GM06990 (cell line): ENCODE results near the gene ITM2C.

Source experiments
- DNase-seq: peaks from one replicate; pipeline ENCODE4 v3.0.0-alpha.2; 2011; ENCODE audit not compliant: insufficient read length; ENCODE audit errors: extremely low read depth
- H3K27me3 ChIP-seq: replicated peaks from 2 replicates; pipeline ENCODE4 v1.6.0; 2011; ENCODE audit warnings: low read length; ENCODE audit not compliant: control insufficient read depth, insufficient read depth
- H3K36me3 ChIP-seq: 2 replicates; pipeline ENCODE4 v1.5.1; 2011; ENCODE audit warnings: low read length; ENCODE audit not compliant: control insufficient read depth, insufficient read depth
- H3K4me3 ChIP-seq: replicated peaks from 2 replicates; pipeline ENCODE4 v1.5.1; 2011; ENCODE audit warnings: low read depth, mild to moderate bottlenecking, control low read depth, low read length
- TF ChIP-seq, protein P1 (sequence below): IDR thresholded peaks from 2 replicates; pipeline ENCODE4 v1.5.1; 2011; ENCODE audit warnings: low read length, control low read depth, mild to moderate bottlenecking, inconsistent platforms; ENCODE audit not compliant: insufficient read depth, poor library complexity, severe bottlenecking

The ITM2C gene

GRCh38 chr2:230924092-230924469, 59.3 kb downstream of the ITM2C start:
- H3K4me3 ChIP-seq = peak overlapping the region; percentile 74
- TF ChIP-seq, protein P1, sequence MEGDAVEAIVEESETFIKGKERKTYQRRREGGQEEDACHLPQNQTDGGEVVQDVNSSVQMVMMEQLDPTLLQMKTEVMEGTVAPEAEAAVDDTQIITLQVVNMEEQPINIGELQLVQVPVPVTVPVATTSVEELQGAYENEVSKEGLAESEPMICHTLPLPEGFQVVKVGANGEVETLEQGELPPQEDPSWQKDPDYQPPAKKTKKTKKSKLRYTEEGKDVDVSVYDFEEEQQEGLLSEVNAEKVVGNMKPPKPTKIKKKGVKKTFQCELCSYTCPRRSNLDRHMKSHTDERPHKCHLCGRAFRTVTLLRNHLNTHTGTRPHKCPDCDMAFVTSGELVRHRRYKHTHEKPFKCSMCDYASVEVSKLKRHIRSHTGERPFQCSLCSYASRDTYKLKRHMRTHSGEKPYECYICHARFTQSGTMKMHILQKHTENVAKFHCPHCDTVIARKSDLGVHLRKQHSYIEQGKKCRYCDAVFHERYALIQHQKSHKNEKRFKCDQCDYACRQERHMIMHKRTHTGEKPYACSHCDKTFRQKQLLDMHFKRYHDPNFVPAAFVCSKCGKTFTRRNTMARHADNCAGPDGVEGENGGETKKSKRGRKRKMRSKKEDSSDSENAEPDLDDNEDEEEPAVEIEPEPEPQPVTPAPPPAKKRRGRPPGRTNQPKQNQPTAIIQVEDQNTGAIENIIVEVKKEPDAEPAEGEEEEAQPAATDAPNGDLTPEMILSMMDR = no peak
- H3K36me3 ChIP-seq = no peaks in the 10 kb centered on the region

GRCh38 chr2:230924470-230925341, 60.0 kb downstream of the ITM2C start, which contains the start of gene GPR55:
TSS of gene GPR55 (minus strand) at chr2:230925242. CDS start at chr2:230910962, 14,280 bp downstream.
- peak within 1 kb of the TSS; percentile 74 for H3K4me3 ChIP-seq
- peak; percentile 80 for DNase-seq

More at GRCh38 chr2:230924092-230924469, 59.3 kb downstream of the ITM2C start:
- DNase-seq = peak; percentile 41
- no peaks in the 10 kb centered on the region for H3K27me3 ChIP-seq

GRCh38 chr2:230925443-230925878, 60.7 kb downstream of the ITM2C start:
- TF ChIP-seq, protein P1 = no peak
- Histone ChIP-seq H3K27me3 (no peaks in the 10 kb centered on the region), H3K36me3 (no peaks in the 10 kb centered on the region), H3K4me3 (peak overlapping the region; percentile 74)
- peak; percentile 76 for DNase-seq

More at GRCh38 chr2:230924470-230925341, 60.0 kb downstream of the ITM2C start, which contains the start of gene GPR55:
- H3K36me3 ChIP-seq = no peaks in the 10 kb centered on the region
- H3K27me3 ChIP-seq = no peaks in the 10 kb centered on the region
- TF ChIP-seq, protein P1 = peak; percentile 74

DNA sequence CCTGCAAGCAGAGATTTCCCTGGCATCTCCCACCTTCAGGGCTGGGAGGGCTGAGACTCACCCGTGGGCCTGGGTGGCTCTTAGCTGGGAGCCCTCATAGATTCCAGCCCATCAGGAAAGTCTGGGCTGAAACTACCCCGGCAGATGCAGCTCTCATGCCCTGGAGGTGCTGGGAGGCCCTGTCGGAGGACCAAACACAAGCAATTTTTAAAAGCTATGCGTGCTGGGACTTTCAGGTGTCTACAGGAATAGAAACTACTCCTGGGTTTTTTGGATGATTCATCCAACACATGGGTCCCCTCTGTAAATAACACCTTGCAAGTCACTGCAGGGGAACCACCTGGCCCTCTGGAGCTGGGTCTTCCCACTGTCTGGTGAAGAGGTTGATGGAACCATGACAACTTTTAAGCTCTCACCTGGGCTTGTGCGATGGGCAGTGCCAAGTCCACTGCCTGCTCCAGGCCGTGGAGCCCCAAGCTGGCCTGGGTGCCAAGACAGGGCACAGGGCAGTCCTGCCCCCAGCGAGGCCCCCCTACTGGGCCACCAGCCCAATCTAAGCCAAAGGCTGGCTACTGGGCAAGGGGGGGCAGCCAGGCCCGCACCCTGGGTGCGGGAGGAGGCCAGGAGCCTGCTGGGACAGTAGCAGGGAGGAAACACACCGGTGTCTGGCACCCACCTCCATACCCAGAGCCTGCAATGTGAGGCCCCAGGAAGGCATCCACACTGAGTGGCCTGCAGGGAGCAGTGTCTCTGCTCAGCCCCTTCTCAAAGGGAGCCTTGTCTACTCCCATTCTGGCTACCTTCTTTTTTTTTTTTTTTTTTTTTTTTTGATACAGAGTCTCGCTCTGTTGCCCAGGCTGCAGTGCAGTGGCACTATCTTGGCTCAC, 61.4 kb downstream of the ITM2C start:
- Histone ChIP-seq H3K4me3 (peak overlapping the region; percentile 74), H3K27me3 (no peaks in the 10 kb centered on the region), H3K36me3 (no peaks in the 10 kb centered on the region)
- peak; percentile 78 for DNase-seq
- TF ChIP-seq, protein P1 = peak; percentile 52

GRCh38 chr2:230927711-230928341, 63.1 kb downstream of the ITM2C start:
- DNase-seq = no peak
- Histone ChIP-seq H3K4me3 (no peak overlapping the region), H3K36me3 (no peaks in the 10 kb centered on the region), H3K27me3 (no peaks in the 10 kb centered on the region)
- TF ChIP-seq, protein P1 = no peak
